GM19438 (cell line): ENCODE results near the gene EFNB1.

ENCODE experiments used
- ATAC-seq: cut with Tn5 transposase; IDR thresholded peaks from one replicate; pipeline ENCODE4 v1.9.1; 2021; ENCODE audit warnings: low read depth; ENCODE audit not compliant: unreplicated experiment

EFNB1 gene

GRCh38 chrX:68842781-68843581 is 14.2 kb downstream of the EFNB1 start:
- no peak for ATAC-seq

- no peak for ATAC-seq
These were observed 15.2 kb downstream of the EFNB1 start for GRCh38 chrX:68843992-68844391.

GRCh38 chrX:68844581-68844980 is 15.8 kb downstream of the EFNB1 start:
- no peak for ATAC-seq

- no peak for ATAC-seq
These were observed 17.7 kb downstream of the EFNB1 start for GRCh38 chrX:68846536-68846935.

- no peak for ATAC-seq
These were observed 18.4 kb downstream of the EFNB1 start for GRCh38 chrX:68847172-68847571.

- ATAC-seq: no peak
These were observed 19.5 kb downstream of the EFNB1 start for GRCh38 chrX:68848189-68848940.

GRCh38 chrX:68851082-68851481 is 22.3 kb downstream of the EFNB1 start:
- ATAC-seq: no peak

GRCh38 chrX:68852046-68852445 is 23.2 kb downstream of the EFNB1 start:
- no peak for ATAC-seq

- ATAC-seq: no peak
These were observed 24.9 kb downstream of the EFNB1 start for GRCh38 chrX:68853665-68854251.

GRCh38 chrX:68865300-68865699 is 36.5 kb downstream of the EFNB1 start:
- ATAC-seq: no peak

- ATAC-seq: no peak
These were observed 37.1 kb downstream of the EFNB1 start for GRCh38 chrX:68865926-68866325.

GRCh38 chrX:68867458-68868112 is 38.8 kb downstream of the EFNB1 start:
- ATAC-seq: no peak

- no peak for ATAC-seq
These were observed 39.5 kb downstream of the EFNB1 start for GRCh38 chrX:68868316-68868715.

- no peak for ATAC-seq
These were observed 40.3 kb downstream of the EFNB1 start for GRCh38 chrX:68868902-68869800.

- no peak for ATAC-seq
These were observed 41.5 kb downstream of the EFNB1 start for GRCh38 chrX:68870357-68870756.

GRCh38 chrX:68872171-68872570 is 43.4 kb downstream of the EFNB1 start:
- no peak for ATAC-seq

- ATAC-seq: no peak
These were observed 45.3 kb downstream of the EFNB1 start for GRCh38 chrX:68874076-68874475.

GRCh38 chrX:68876731-68877130 is 47.9 kb downstream of the EFNB1 start:
- ATAC-seq: no peak

GRCh38 chrX:68877606-68878005 is 48.8 kb downstream of the EFNB1 start:
- no peak for ATAC-seq
